Liver (tissue), 9 donors: ENCODE data around the gene TH. TPM values are rescaled to one million over a fixed set of nuclear protein-coding genes. Genes with fewer than 3 reads are reported as not detected.

Source experiments
- DNase-seq: peaks from one replicate; pipeline ENCODE4 v3.0.0-alpha.2; 2017; ENCODE audit warnings: low spot score
- H3K27ac ChIP-seq, 2 donors: one replicate each; pipeline ENCODE4 v1.7.0; 2013; ENCODE audit warnings: inconsistent platforms in 2 of 2, low read length in 2 of 2, control low read depth in 1 of 2, low read depth in 1 of 2, mild to moderate bottlenecking in 1 of 2
- H3K27me3 ChIP-seq, 4 donors: one replicate each; pipeline versions ENCODE4 v1.6.1 to v1.7.0; 2013; ENCODE audit warnings: low read length in 3 of 4, inconsistent platforms in 1 of 4, mild to moderate bottlenecking in 1 of 4, moderate library complexity in 1 of 4; ENCODE audit not compliant: control insufficient read depth in 4 of 4, insufficient read depth in 4 of 4
- H3K36me3 ChIP-seq, 4 donors: one replicate each; pipeline versions ENCODE4 v1.6.1 to v1.7.0; 2013; ENCODE audit warnings: low read length in 3 of 4, mild to moderate bottlenecking in 3 of 4, low read depth in 1 of 4, moderate library complexity in 1 of 4; ENCODE audit not compliant: control insufficient read depth in 4 of 4, insufficient read depth in 3 of 4
- H3K4me1 ChIP-seq, 4 donors: one replicate each; pipeline versions ENCODE4 v1.6.1 to v1.7.0; 2013; ENCODE audit warnings: low read length in 3 of 4, mild to moderate bottlenecking in 3 of 4, moderate library complexity in 1 of 4; ENCODE audit not compliant: control insufficient read depth in 4 of 4, insufficient read depth in 4 of 4
- H3K4me3 ChIP-seq, 3 donors: one replicate each; pipeline versions ENCODE4 v1.6.1 to v1.7.0; 2013; ENCODE audit warnings: low read length in 3 of 3, control low read depth in 1 of 3, low read depth in 1 of 3, mild to moderate bottlenecking in 1 of 3
- H3K9ac ChIP-seq, 2 donors: one replicate each; pipeline ENCODE4 v1.7.0; 2013; ENCODE audit warnings: low read length in 2 of 2, mild to moderate bottlenecking in 2 of 2, moderate library complexity in 2 of 2, control low read depth in 1 of 2, low read depth in 1 of 2
- H3K9me3 ChIP-seq, 4 donors: one replicate each; pipeline versions ENCODE4 v1.6.1 to v1.7.0; 2013; ENCODE audit warnings: low read length in 3 of 4; ENCODE audit not compliant: control insufficient read depth in 4 of 4
- FOXA1 ChIP-seq: IDR thresholded peaks from 2 replicates; pipeline ENCODE4 v1.6.1; 2016; ENCODE audit warnings: antibody characterized with exemption
- FOXA2 ChIP-seq: IDR thresholded peaks from 2 replicates; pipeline ENCODE4 v1.6.1; 2016; ENCODE audit warnings: antibody characterized with exemption
- GABPA ChIP-seq, 2 donors: IDR thresholded peaks in 1 of 2; conservative IDR thresholded peaks in 1 of 2; 2 replicates each; pipeline ENCODE4 v1.6.1; 2016; ENCODE audit warnings: antibody characterized with exemption in 2 of 2, mild to moderate bottlenecking in 1 of 2, moderate library complexity in 1 of 2
- HNF4A ChIP-seq, 2 donors: conservative IDR thresholded peaks; 2 replicates each; pipeline ENCODE4 v1.6.1; 2016; ENCODE audit warnings: antibody characterized with exemption in 2 of 2, mild to moderate bottlenecking in 2 of 2
- HNF4G ChIP-seq: IDR thresholded peaks from 2 replicates; pipeline ENCODE4 v1.6.1; 2016; ENCODE audit warnings: antibody characterized with exemption
- JUND ChIP-seq, 2 donors: IDR thresholded peaks; 2 replicates each; pipeline ENCODE4 v1.6.1; 2016; ENCODE audit warnings: antibody characterized with exemption in 2 of 2
- NR2F2 ChIP-seq: IDR thresholded peaks from 2 replicates; pipeline ENCODE4 v1.6.1; 2016; ENCODE audit warnings: antibody characterized with exemption
- RAD21 ChIP-seq, 2 donors: IDR thresholded peaks; 2 replicates each; pipeline ENCODE4 v1.6.1; 2016; ENCODE audit warnings: antibody characterized with exemption in 2 of 2, mild to moderate bottlenecking in 2 of 2
- RXRA ChIP-seq, 2 donors: IDR thresholded peaks; 2 replicates each; pipeline ENCODE4 v1.6.1; 2017 to 2018; ENCODE audit warnings: antibody characterized with exemption in 2 of 2, mild to moderate bottlenecking in 1 of 2
- SP1 ChIP-seq: IDR thresholded peaks from 2 replicates; pipeline ENCODE4 v1.6.1; 2018; ENCODE audit warnings: antibody characterized with exemption, mild to moderate bottlenecking
- TAF1 ChIP-seq: conservative IDR thresholded peaks from 2 replicates; pipeline ENCODE4 v1.6.1; 2016; ENCODE audit warnings: antibody characterized with exemption, mild to moderate bottlenecking
- YY1 ChIP-seq: IDR thresholded peaks from 2 replicates; pipeline ENCODE4 v1.6.1; 2016; ENCODE audit warnings: antibody characterized with exemption, mild to moderate bottlenecking
- WGBS: extraction: QIAGEN DNeasy Blood & Tissue Kit; methylation state at CpG from one replicate; pipeline ENCODE4 v1.1.7; 2013; 5-methylcytosine and 5-hydroxymethylcytosine counted together
- polyA plus RNA-seq, 2 donors: library from polyadenylated mRNA; stranded (reverse) in 1 of 2; unstranded in 1 of 2; fragments of 200-250 nt in 1 of 2; fragments of >200 nt in 1 of 2; fragmentation: Nextera tagmentation in 1 of 2; extraction: Ambion mirVana in 1 of 2; gene quantifications; one replicate each; pipeline versions ENCODE4 v1.2.1 to v1.2.3, GENCODE V29; 2013 to 2015
- total RNA-seq, 2 donors: library from RNA; depleted of rRNA; stranded (reverse); fragments of >200 nt; gene quantifications; one replicate each; pipeline ENCODE4 v1.2.3, GENCODE V29; 2014
- TF ChIP-seq, protein P1 (sequence below): IDR thresholded peaks from 2 replicates; pipeline ENCODE4 v1.6.1; 2016; ENCODE audit warnings: antibody characterized with exemption, mild to moderate bottlenecking
- TF ChIP-seq, protein P2 (sequence below): IDR thresholded peaks from 2 replicates; pipeline ENCODE4 v1.6.1; 2016; ENCODE audit warnings: antibody characterized with exemption
- TF ChIP-seq, protein P3 (sequence below): IDR thresholded peaks from 2 replicates; pipeline ENCODE4 v1.6.1; 2016; ENCODE audit warnings: antibody characterized with exemption
- TF ChIP-seq, protein P4 (sequence below): IDR thresholded peaks from 2 replicates; pipeline ENCODE4 v1.6.1; 2016; ENCODE audit warnings: antibody characterized with exemption
- TF ChIP-seq, protein P5 (sequence below): fragments of 150-350 bp; IDR thresholded peaks from 2 replicates; pipeline ENCODE4 v1.5.1; 2017; ENCODE audit warnings: improper control_type of control experiment, low read depth, low read length; ENCODE audit not compliant: missing input control
- donor health status: healthy.
- donor health status: healthy.
- donor health status: healthy.
- donor health status: healthy.
- donor health status: healthy.

The TH gene
- total and polyA plus RNA-seq, 4 donors = 0.13 to 0.24 TPM; not detected in 2

DNA sequence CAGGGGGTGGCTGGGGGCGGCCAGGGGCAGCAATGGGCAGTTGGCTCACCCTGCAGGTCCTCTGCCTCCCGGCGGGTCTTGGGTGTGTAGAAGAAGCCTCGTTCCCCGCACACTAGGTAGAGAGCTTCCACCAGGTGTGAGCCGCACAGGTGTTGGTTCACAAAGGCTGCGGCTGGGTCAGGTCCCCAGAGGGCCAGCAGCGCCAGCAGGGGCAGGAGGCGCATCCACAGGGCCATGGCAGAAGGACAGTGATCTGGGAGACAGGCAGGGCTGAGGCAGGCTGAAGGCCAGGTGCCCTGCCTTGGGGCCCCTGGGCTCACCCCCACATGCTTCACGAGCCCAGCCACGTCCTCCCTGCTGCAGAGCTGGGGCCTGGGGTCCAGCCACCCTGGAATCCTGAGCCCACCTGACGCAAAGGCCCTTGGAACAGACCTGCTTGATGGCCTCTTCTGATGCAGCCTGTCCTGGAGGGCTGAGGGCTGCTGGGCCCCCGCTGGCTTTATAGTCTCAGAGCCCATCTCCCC lies 10.8 kb downstream of the TH start, which contains the start of gene INS:
TSS of gene INS (minus strand) at position 474 of the 524 bp plus-strand sequence. CDS start at position 236, 238 bp downstream.
- 89% methylated on average over 13 of the region's 13 CpGs for WGBS

More for the DNA sequence above, 10.8 kb downstream of the TH start, which contains the start of gene INS:
- Histone ChIP-seq H3K36me3 (no peaks in the 10 kb centered on the region), H3K9ac (no peak within 1 kb of the TSS), H3K9me3 (no peaks in the 10 kb centered on the region), H3K27me3 (no peaks in the 10 kb centered on the region), H3K4me1 (peaks cover 5 to 64% (median 32%) of the 10 kb centered on the region in 4 donors), H3K4me3 (no peak within 1 kb of the TSS), H3K27ac (no peak within 1 kb of the TSS)
- DNase-seq = no peak
- TF ChIP-seq TAF1 = no peak
- no peak for TF ChIP-seq GABPA (IDR thresholded peaks at IDR 0.05 in 1 of 2, conservative IDR thresholded peaks at IDR 0.05 in 1 of 2)
- TF ChIP-seq YY1 = no peak
- TF ChIP-seq, protein P1, sequence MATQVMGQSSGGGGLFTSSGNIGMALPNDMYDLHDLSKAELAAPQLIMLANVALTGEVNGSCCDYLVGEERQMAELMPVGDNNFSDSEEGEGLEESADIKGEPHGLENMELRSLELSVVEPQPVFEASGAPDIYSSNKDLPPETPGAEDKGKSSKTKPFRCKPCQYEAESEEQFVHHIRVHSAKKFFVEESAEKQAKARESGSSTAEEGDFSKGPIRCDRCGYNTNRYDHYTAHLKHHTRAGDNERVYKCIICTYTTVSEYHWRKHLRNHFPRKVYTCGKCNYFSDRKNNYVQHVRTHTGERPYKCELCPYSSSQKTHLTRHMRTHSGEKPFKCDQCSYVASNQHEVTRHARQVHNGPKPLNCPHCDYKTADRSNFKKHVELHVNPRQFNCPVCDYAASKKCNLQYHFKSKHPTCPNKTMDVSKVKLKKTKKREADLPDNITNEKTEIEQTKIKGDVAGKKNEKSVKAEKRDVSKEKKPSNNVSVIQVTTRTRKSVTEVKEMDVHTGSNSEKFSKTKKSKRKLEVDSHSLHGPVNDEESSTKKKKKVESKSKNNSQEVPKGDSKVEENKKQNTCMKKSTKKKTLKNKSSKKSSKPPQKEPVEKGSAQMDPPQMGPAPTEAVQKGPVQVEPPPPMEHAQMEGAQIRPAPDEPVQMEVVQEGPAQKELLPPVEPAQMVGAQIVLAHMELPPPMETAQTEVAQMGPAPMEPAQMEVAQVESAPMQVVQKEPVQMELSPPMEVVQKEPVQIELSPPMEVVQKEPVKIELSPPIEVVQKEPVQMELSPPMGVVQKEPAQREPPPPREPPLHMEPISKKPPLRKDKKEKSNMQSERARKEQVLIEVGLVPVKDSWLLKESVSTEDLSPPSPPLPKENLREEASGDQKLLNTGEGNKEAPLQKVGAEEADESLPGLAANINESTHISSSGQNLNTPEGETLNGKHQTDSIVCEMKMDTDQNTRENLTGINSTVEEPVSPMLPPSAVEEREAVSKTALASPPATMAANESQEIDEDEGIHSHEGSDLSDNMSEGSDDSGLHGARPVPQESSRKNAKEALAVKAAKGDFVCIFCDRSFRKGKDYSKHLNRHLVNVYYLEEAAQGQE = no peak
- TF ChIP-seq JUND (IDR thresholded peaks at IDR 0.05) = no peak
- TF ChIP-seq HNF4G = no peak
- TF ChIP-seq NR2F2 = no peak
- no peak for TF ChIP-seq HNF4A (conservative IDR thresholded peaks at IDR 0.05)
- TF ChIP-seq, protein P2, sequence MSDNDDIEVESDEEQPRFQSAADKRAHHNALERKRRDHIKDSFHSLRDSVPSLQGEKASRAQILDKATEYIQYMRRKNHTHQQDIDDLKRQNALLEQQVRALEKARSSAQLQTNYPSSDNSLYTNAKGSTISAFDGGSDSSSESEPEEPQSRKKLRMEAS = no peak
- no peak for TF ChIP-seq RAD21 (IDR thresholded peaks at IDR 0.05)
- TF ChIP-seq RXRA (IDR thresholded peaks at IDR 0.05) = no peak
- TF ChIP-seq SP1 = no peak
- TF ChIP-seq FOXA1 = no peak
- TF ChIP-seq, protein P3, sequence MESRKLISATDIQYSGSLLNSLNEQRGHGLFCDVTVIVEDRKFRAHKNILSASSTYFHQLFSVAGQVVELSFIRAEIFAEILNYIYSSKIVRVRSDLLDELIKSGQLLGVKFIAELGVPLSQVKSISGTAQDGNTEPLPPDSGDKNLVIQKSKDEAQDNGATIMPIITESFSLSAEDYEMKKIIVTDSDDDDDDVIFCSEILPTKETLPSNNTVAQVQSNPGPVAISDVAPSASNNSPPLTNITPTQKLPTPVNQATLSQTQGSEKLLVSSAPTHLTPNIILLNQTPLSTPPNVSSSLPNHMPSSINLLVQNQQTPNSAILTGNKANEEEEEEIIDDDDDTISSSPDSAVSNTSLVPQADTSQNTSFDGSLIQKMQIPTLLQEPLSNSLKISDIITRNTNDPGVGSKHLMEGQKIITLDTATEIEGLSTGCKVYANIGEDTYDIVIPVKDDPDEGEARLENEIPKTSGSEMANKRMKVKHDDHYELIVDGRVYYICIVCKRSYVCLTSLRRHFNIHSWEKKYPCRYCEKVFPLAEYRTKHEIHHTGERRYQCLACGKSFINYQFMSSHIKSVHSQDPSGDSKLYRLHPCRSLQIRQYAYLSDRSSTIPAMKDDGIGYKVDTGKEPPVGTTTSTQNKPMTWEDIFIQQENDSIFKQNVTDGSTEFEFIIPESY = no peak
- TF ChIP-seq, protein P4, sequence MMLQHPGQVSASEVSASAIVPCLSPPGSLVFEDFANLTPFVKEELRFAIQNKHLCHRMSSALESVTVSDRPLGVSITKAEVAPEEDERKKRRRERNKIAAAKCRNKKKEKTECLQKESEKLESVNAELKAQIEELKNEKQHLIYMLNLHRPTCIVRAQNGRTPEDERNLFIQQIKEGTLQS = no peak
- TF ChIP-seq, protein P5, sequence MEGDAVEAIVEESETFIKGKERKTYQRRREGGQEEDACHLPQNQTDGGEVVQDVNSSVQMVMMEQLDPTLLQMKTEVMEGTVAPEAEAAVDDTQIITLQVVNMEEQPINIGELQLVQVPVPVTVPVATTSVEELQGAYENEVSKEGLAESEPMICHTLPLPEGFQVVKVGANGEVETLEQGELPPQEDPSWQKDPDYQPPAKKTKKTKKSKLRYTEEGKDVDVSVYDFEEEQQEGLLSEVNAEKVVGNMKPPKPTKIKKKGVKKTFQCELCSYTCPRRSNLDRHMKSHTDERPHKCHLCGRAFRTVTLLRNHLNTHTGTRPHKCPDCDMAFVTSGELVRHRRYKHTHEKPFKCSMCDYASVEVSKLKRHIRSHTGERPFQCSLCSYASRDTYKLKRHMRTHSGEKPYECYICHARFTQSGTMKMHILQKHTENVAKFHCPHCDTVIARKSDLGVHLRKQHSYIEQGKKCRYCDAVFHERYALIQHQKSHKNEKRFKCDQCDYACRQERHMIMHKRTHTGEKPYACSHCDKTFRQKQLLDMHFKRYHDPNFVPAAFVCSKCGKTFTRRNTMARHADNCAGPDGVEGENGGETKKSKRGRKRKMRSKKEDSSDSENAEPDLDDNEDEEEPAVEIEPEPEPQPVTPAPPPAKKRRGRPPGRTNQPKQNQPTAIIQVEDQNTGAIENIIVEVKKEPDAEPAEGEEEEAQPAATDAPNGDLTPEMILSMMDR = no peak
- no peak for TF ChIP-seq FOXA2
